HepG2 (cell line): ENCODE data around the gene SNX4. TPM values are rescaled to one million over a fixed set of nuclear protein-coding genes. Genes with fewer than 3 reads are reported as not detected.
"Not testable (repeated sequence)": the region's sequence is repeated elsewhere in the genome, so short reads cannot be mapped to it uniquely, and the experiment has no call there.

Experiments used
- ATAC-seq: fragments of 200-7000 bp; cut with Tn5 transposase; 3 replicates; pipeline ENCODE4 v1.9.1; 2020; ENCODE audit warnings: mild to moderate bottlenecking, moderate library complexity
- BruUV-seq: library from RNA; stranded (reverse); fragments of 400-500 nt; replicated peaks from 2 replicates; lab custom pipeline; 2021; lab: Mats Ljungman, UMichigan
- CTCF ChIA-PET: fragments of 300-600 bp; formaldehyde crosslinking; extraction: SDS; loops from one replicate; lab custom pipeline; 2021; ENCODE audit warnings: low total read pairs, inconsistent platforms, low intra/inter-chr PET ratio; lab: Yijun Ruan, JAX
- POLR2A ChIA-PET: fragments of 350-600 bp; sonication (Branson Sonifier 250); formaldehyde crosslinking; loops from one replicate; lab custom pipeline; 2020; ENCODE audit warnings: antibody characterized with exemption, inconsistent platforms; lab: Yijun Ruan, JAX
- DNase-seq: peaks from one replicate; pipeline ENCODE4 v3.0.0-alpha.2; 2015; ENCODE audit warnings: low spot score
- FAIRE-seq: peaks from 3 replicates; lab custom pipeline; 2011; peaks lifted over from hg19 to GRCh38; lab: Jason Lieb, UNC
- H2AFZ ChIP-seq: one replicate; pipeline ENCODE4 v1.6.1; 2011; ENCODE audit warnings: low read length, inconsistent platforms
- H3K27ac ChIP-seq: fragments of 300-600 bp; 3 replicates; pipeline ENCODE4 v1.8.0; 2011; ENCODE audit warnings: mixed run types, mild to moderate bottlenecking, mixed read lengths, low read length, inconsistent platforms; ENCODE audit not compliant: insufficient read depth; ENCODE audit errors: extremely low read length
- H3K27me3 ChIP-seq, 2 experiments: fragments of 200-600 bp in 1 of 2; 2 replicates in 1 of 2; 3 replicates in 1 of 2; pipeline versions ENCODE4 v1.6.0 to v1.8.0; 2011; ENCODE audit warnings: low read length in 2 of 2, mild to moderate bottlenecking in 2 of 2, moderate library complexity in 2 of 2, inconsistent platforms in 1 of 2; ENCODE audit not compliant: insufficient read depth in 2 of 2, control insufficient read depth in 1 of 2
- H3K36me3 ChIP-seq, 2 experiments: fragments of 200-600 bp in 1 of 2; replicated peaks in 1 of 2; 2 replicates in 1 of 2; 3 replicates in 1 of 2; pipeline versions ENCODE4 v1.5.1 to v1.8.0; 2011; ENCODE audit warnings: low read length in 2 of 2, inconsistent platforms in 1 of 2; ENCODE audit not compliant: insufficient read depth in 2 of 2, control insufficient read depth in 1 of 2
- H3K4me1 ChIP-seq: 2 replicates; pipeline ENCODE4 v1.5.1; 2012; ENCODE audit warnings: low read length, inconsistent platforms; ENCODE audit not compliant: insufficient read depth
- H3K4me2 ChIP-seq: 2 replicates; pipeline ENCODE4 v1.6.0; 2011; ENCODE audit warnings: low read depth, low read length, inconsistent platforms
- H3K4me3 ChIP-seq, 3 experiments: fragments of 200-600 bp in 1 of 3; sonication (generic), shearing (Covaris generic) in 1 of 3; replicated peaks in 1 of 3; 2 replicates each; pipeline ENCODE4 v1.5.1; 2011 to 2016; ENCODE audit warnings: low read length in 3 of 3, inconsistent platforms in 2 of 3, low read depth in 2 of 3, mild to moderate bottlenecking in 2 of 3, control low read depth in 1 of 3, mixed read lengths in 1 of 3; ENCODE audit not compliant: insufficient read depth in 1 of 3
- H3K79me2 ChIP-seq: one replicate; pipeline ENCODE4 v1.6.1; 2011; ENCODE audit warnings: low read length, inconsistent platforms; ENCODE audit not compliant: insufficient read depth
- H3K9ac ChIP-seq: 2 replicates; pipeline ENCODE4 v1.6.0; 2011; ENCODE audit warnings: mild to moderate bottlenecking, low read depth, low read length, inconsistent platforms; ENCODE audit not compliant: insufficient read depth
- H3K9me3 ChIP-seq: 2 replicates; pipeline ENCODE4 v1.5.1; 2012; ENCODE audit warnings: mild to moderate bottlenecking, low read length
- H4K20me1 ChIP-seq: 2 replicates; pipeline ENCODE4 v1.6.0; 2011; ENCODE audit warnings: inconsistent platforms, mild to moderate bottlenecking, low read length, moderate library complexity; ENCODE audit not compliant: insufficient read depth
- EZH2 ChIP-seq: conservative IDR thresholded peaks from 2 replicates; pipeline ENCODE4 v1.6.1; 2012; ENCODE audit warnings: mild to moderate bottlenecking, low read depth, low read length, moderate library complexity
- GATAD2A ChIP-seq: IDR thresholded peaks from 2 replicates; pipeline ENCODE4 v1.6.1; 2016
- HIVEP1 ChIP-seq: sonication (generic); formaldehyde crosslinking; IDR thresholded peaks from 2 replicates; pipeline ENCODE4 v1.4.0; 2020; ENCODE audit warnings: mild to moderate bottlenecking, missing genetic modification reagents
- IKZF1 ChIP-seq: fragments of 450-650 bp; IDR thresholded peaks from 2 replicates; pipeline ENCODE4 v1.7.1; 2016
- NFATC3 ChIP-seq: sonication (generic); formaldehyde crosslinking; IDR thresholded peaks from 2 replicates; pipeline ENCODE4 v1.5.1; 2020; ENCODE audit warnings: mild to moderate bottlenecking, missing genetic modification reagents
- NFE2L2 ChIP-seq: fragments of 150-350 bp; IDR thresholded peaks from 2 replicates; pipeline ENCODE4 v1.6.1; 2014; ENCODE audit warnings: low read length
- PCBP2 ChIP-seq: fragments of 200-400 bp; formaldehyde crosslinking; optimal IDR thresholded peaks from 2 replicates; pipeline ENCODE3; 2018; ENCODE audit warnings: low read length, low read depth; ENCODE audit not compliant: poor library complexity, severe bottlenecking
- POLR2AphosphoS5 ChIP-seq: IDR thresholded peaks from 2 replicates; pipeline ENCODE4 v1.6.1; 2012; ENCODE audit warnings: low read depth, low read length
- USF2 ChIP-seq, 2 experiments: sonication (generic) in 1 of 2; formaldehyde crosslinking in 1 of 2; IDR thresholded peaks; 2 replicates each; pipeline versions ENCODE4 v1.5.1 to v1.6.1; 2011 to 2020; ENCODE audit warnings: borderline replicate concordance in 1 of 2, low read depth in 1 of 2, low read length in 1 of 2, mild to moderate bottlenecking in 1 of 2, missing genetic modification reagents in 1 of 2, moderate library complexity in 1 of 2
- ZNF761 ChIP-seq: sonication (generic); formaldehyde crosslinking; conservative IDR thresholded peaks from 2 replicates; pipeline ENCODE4 v1.4.0; 2020; ENCODE audit warnings: mild to moderate bottlenecking, missing genetic modification reagents
- WGBS: methylation state at CpG from one replicate; pipeline ENCODE4 v1.1.6; 2017; ENCODE audit warnings: low lambda C conversion rate; 5-methylcytosine and 5-hydroxymethylcytosine counted together
- in situ Hi-C: cut with HindIII; loops from 2 replicates; pipeline ENCODE4 v1.10.0; 2017; ENCODE audit warnings: low pct_unique_long_range_greater_than_20kb; ENCODE audit not compliant: extremely low pct_ligation_motif_present
- intact Hi-C: fragments of 100-400 bp; cut with micrococcal nuclease; formaldehyde crosslinking; loops from one replicate; pipeline ENCODE4 v1.10.0; 2022; ENCODE audit not compliant: unreplicated experiment
- polyA plus RNA-seq, 8 experiments: library from polyadenylated mRNA; depleted of rRNA in 3 of 8; stranded (reverse) in 7 of 8; unstranded in 1 of 8; fragments of >200 nt; fragmentation: Illumina TruSeq in 4 of 8; extraction: Trizol in 4 of 8; gene quantifications; 2 replicates each; pipeline versions ENCODE4 v1.2.1 to v1.2.3, GENCODE V29; 2011 to 2016; ENCODE audit warnings: low read depth in 4 of 8, missing spikeins in 1 of 8, mixed read lengths in 1 of 8; ENCODE audit not compliant: insufficient read depth in 1 of 8
- total RNA-seq, 5 experiments: library from RNA; depleted of rRNA; stranded (reverse); fragments of >200 nt; fragmentation: Illumina TruSeq; extraction: Trizol; gene quantifications; 2 replicates each; pipeline ENCODE4 v1.2.3, GENCODE V29; 2016; ENCODE audit warnings: low read depth in 1 of 5
- TF ChIP-seq, protein P1 (sequence below): sonication (generic); formaldehyde crosslinking; IDR thresholded peaks from 2 replicates; pipeline ENCODE4 v1.5.0; 2020; ENCODE audit warnings: missing genetic modification reagents, mild to moderate bottlenecking, borderline replicate concordance

The SNX4 gene
- total and polyA plus RNA-seq, 2 of the 13 experiments (the other 11 are each of a cell fraction or from before 2014, with no cell fraction given): 18.1 to 73.6 TPM

DNA sequence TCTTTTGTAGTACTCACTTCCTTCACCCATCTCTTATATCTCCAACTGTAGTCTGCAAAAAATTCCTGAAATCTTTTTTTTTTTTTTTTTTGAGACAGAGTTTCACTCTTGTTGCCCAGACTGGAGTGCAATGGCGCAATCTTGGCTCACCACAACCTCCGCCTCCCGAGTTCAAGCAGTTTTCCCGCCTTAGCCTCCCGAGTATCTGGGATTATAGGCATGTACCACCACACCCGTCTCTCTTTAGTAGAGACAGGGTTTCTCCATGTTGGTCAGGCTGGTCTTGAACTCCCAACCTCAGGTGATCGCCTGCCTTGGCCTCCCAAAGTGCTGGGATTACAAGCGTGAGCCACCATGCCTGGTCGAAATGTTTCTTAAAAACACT is 38.6 kb downstream of the SNX4 start:
- H3K4me3 ChIP-seq, H4K20me1 ChIP-seq, FAIRE-seq, H3K27me3 ChIP-seq, H2AFZ ChIP-seq, H3K79me2 ChIP-seq, H3K9me3 ChIP-seq, H3K4me2 ChIP-seq, CTCF ChIA-PET, BruUV-seq, in situ Hi-C loops, H3K27ac ChIP-seq, ATAC-seq, H3K9ac ChIP-seq, POLR2A ChIA-PET, DNase-seq: not testable (repeated sequence)
- 95% methylated on average over 9 of the region's 9 CpGs for WGBS
- Histone ChIP-seq H3K4me1 (peaks cover 18% of the 10 kb centered on the region), H3K36me3 (peaks cover 5 to 32% of the 10 kb centered on the region in 2 experiments)
- intact Hi-C loops: loop anchor here (10.0 kb wide), 1 partner anchor 103 kb away; no protein-coding TSS in a partner anchor

- Histone ChIP-seq H2AFZ (no peak overlapping the region), H3K27me3 (no peaks in the 10 kb centered on the region; a peak in 1 of 5 replicates), H3K9me3 (no peaks in the 10 kb centered on the region), H3K9ac (no peak overlapping the region), H3K4me3 (no peak overlapping the region), H3K36me3 (peaks cover 5 to 33% of the 10 kb centered on the region in 2 experiments), H4K20me1 (no peaks in the 10 kb centered on the region), H3K27ac (no peak overlapping the region), H3K79me2 (no peaks in the 10 kb centered on the region), H3K4me1 (peaks cover 18% of the 10 kb centered on the region), H3K4me2 (no peak overlapping the region)
- no TSS peak for BruUV-seq
- ATAC-seq (no peak), FAIRE-seq (no peak), DNase-seq (no peak)
- intact Hi-C loops (loop anchor here (10.0 kb wide), 1 partner anchor 104 kb away; no protein-coding TSS in a partner anchor), in situ Hi-C loops (no loop called here)
- ChIA-PET POLR2A (no interaction called here), CTCF (no interaction called here)
- 91% methylated on average over 2 of the region's 2 CpGs for WGBS
- no peak for TF ChIP-seq GATAD2A (CRISPR knock-in tag)
- TF ChIP-seq NFATC3 (CRISPR knock-in tag): no peak
- TF ChIP-seq HIVEP1 (CRISPR knock-in tag): no peak
- no peak for TF ChIP-seq EZH2
- TF ChIP-seq, protein P1, sequence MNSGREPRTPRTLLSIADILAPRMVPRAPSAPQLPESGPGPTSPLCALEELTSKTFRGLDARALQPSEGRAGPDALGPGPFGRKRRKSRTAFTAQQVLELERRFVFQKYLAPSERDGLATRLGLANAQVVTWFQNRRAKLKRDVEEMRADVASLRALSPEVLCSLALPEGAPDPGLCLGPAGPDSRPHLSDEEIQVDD (CRISPR knock-in tag): no peak
- no peak for TF ChIP-seq ZNF761 (CRISPR knock-in tag)
- no peak for TF ChIP-seq NFE2L2
- no peak for TF ChIP-seq USF2 (IDR thresholded peaks at IDR 0.05; ENCODE audit: low read depth, low read length)
- TF ChIP-seq USF2 (CRISPR knock-in tag; IDR thresholded peaks at IDR 0.05; ENCODE audit: borderline replicate concordance): no peak
- no peak for TF ChIP-seq POLR2AphosphoS5
- no peak for TF ChIP-seq PCBP2
- no peak for TF ChIP-seq IKZF1
These were observed 39.2 kb downstream of the SNX4 start for GRCh38 chr3:125480656-125481374.
